Ishikawa (cell line): ENCODE measurements around the gene ALG5.

ENCODE experiments used
- CEBPB ChIP-seq: IDR thresholded peaks from 2 replicates; pipeline ENCODE4 v1.6.1; 2012
- EGR1 ChIP-seq: IDR thresholded peaks from 2 replicates; pipeline ENCODE4 v1.6.1; 2012
- EP300 ChIP-seq: IDR thresholded peaks from 2 replicates; pipeline ENCODE4 v1.6.1; 2012; ENCODE audit warnings: borderline replicate concordance
- MAX ChIP-seq: IDR thresholded peaks from 2 replicates; pipeline ENCODE4 v1.6.1; 2012
- NFIC ChIP-seq: IDR thresholded peaks from 2 replicates; pipeline ENCODE4 v1.6.1; 2012
- TAF1 ChIP-seq: IDR thresholded peaks from 2 replicates; pipeline ENCODE4 v1.6.1; 2012; ENCODE audit warnings: low read depth, mild to moderate bottlenecking
- USF1 ChIP-seq: IDR thresholded peaks from 2 replicates; pipeline ENCODE4 v1.6.1; 2012
- YY1 ChIP-seq: IDR thresholded peaks from 2 replicates; pipeline ENCODE4 v1.6.1; 2012; ENCODE audit warnings: low read depth
- ZBTB7A ChIP-seq: IDR thresholded peaks from 2 replicates; pipeline ENCODE4 v1.6.1; 2012; ENCODE audit warnings: low read depth
- TF ChIP-seq, protein P1 (sequence below): IDR thresholded peaks from 2 replicates; pipeline ENCODE4 v1.6.1; 2012; ENCODE audit warnings: low read depth, mild to moderate bottlenecking

- TF ChIP-seq YY1 (no peak), CEBPB (no peak), ZBTB7A (no peak), USF1 (no peak), MAX (no peak), EGR1 (no peak), TAF1 (no peak), EP300 (no peak), NFIC (no peak)
- TF ChIP-seq, protein P1, sequence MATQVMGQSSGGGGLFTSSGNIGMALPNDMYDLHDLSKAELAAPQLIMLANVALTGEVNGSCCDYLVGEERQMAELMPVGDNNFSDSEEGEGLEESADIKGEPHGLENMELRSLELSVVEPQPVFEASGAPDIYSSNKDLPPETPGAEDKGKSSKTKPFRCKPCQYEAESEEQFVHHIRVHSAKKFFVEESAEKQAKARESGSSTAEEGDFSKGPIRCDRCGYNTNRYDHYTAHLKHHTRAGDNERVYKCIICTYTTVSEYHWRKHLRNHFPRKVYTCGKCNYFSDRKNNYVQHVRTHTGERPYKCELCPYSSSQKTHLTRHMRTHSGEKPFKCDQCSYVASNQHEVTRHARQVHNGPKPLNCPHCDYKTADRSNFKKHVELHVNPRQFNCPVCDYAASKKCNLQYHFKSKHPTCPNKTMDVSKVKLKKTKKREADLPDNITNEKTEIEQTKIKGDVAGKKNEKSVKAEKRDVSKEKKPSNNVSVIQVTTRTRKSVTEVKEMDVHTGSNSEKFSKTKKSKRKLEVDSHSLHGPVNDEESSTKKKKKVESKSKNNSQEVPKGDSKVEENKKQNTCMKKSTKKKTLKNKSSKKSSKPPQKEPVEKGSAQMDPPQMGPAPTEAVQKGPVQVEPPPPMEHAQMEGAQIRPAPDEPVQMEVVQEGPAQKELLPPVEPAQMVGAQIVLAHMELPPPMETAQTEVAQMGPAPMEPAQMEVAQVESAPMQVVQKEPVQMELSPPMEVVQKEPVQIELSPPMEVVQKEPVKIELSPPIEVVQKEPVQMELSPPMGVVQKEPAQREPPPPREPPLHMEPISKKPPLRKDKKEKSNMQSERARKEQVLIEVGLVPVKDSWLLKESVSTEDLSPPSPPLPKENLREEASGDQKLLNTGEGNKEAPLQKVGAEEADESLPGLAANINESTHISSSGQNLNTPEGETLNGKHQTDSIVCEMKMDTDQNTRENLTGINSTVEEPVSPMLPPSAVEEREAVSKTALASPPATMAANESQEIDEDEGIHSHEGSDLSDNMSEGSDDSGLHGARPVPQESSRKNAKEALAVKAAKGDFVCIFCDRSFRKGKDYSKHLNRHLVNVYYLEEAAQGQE = no peak
These were observed 73.5 kb downstream of the ALG5 start for GRCh38 chr13:36925603-36926002.
